HepG2 (cell line): Measurements from ENCODE around the gene ST14. TPM values are rescaled to one million over a fixed set of nuclear protein-coding genes. Genes with fewer than 3 reads are reported as not detected.

ENCODE experiments used
- FOSL1 ChIP-seq: sonication (generic); formaldehyde crosslinking; IDR thresholded peaks from 2 replicates; pipeline ENCODE4 v1.9.0; 2021; ENCODE audit warnings: missing genetic modification reagents, borderline replicate concordance
- GTF2F1 ChIP-seq: fragments of 150-350 bp; IDR thresholded peaks from 2 replicates; pipeline ENCODE4 v1.6.1; 2014; ENCODE audit warnings: low read length
- KAT7 ChIP-seq: IDR thresholded peaks from 2 replicates; pipeline ENCODE4 v1.6.1; 2018; ENCODE audit warnings: borderline replicate concordance, missing compliant biosample characterization
- KDM6A ChIP-seq: IDR thresholded peaks from 2 replicates; pipeline ENCODE4 v1.6.1; 2016; ENCODE audit warnings: low read depth
- MAFK ChIP-seq, 2 experiments: IDR thresholded peaks in 1 of 2; conservative IDR thresholded peaks in 1 of 2; 2 replicates each; pipeline ENCODE4 v1.6.1; 2011; ENCODE audit warnings: improper control_type of control experiment in 2 of 2, low read length in 2 of 2
- MEIS1 ChIP-seq: sonication (generic); formaldehyde crosslinking; IDR thresholded peaks from 2 replicates; pipeline ENCODE4 v1.9.0; 2021; ENCODE audit warnings: mild to moderate bottlenecking, missing genetic modification reagents, moderate library complexity, borderline replicate concordance
- ONECUT2 ChIP-seq: sonication (generic); formaldehyde crosslinking; IDR thresholded peaks from 2 replicates; pipeline ENCODE4 v1.4.0; 2020; ENCODE audit warnings: missing genetic modification reagents
- PITX1 ChIP-seq: sonication (generic); formaldehyde crosslinking; IDR thresholded peaks from 2 replicates; pipeline ENCODE4 v1.5.1; 2020; ENCODE audit warnings: mild to moderate bottlenecking, missing genetic modification reagents
- RARA ChIP-seq: IDR thresholded peaks from 2 replicates; pipeline ENCODE4 v1.6.1; 2016; ENCODE audit warnings: missing genetic modification reagents, missing compliant biosample characterization
- SRF ChIP-seq: IDR thresholded peaks from 2 replicates; pipeline ENCODE4 v1.6.1; 2011; ENCODE audit warnings: mild to moderate bottlenecking, low read depth, low read length, moderate library complexity
- SYNCRIP ChIP-seq: fragments of 200-400 bp; formaldehyde crosslinking; IDR thresholded peaks from 2 replicates; pipeline ENCODE4 v1.6.1; 2018; ENCODE audit warnings: mild to moderate bottlenecking, low read depth, low read length; ENCODE audit not compliant: insufficient read depth
- ZBTB3 ChIP-seq: sonication (generic); formaldehyde crosslinking; IDR thresholded peaks from 2 replicates; pipeline ENCODE4 v1.4.0; 2020; ENCODE audit warnings: low read depth, mild to moderate bottlenecking, moderate library complexity, missing genetic modification reagents, borderline replicate concordance
- ZFYVE20 ChIP-seq: sonication (generic); formaldehyde crosslinking; IDR thresholded peaks from 2 replicates; pipeline ENCODE4 v1.8.0; 2023; ENCODE audit warnings: low read depth, mild to moderate bottlenecking, moderate library complexity, missing genetic modification reagents, borderline replicate concordance
- ZNF629 ChIP-seq: sonication (generic); formaldehyde crosslinking; conservative IDR thresholded peaks from 2 replicates; pipeline ENCODE4 v1.5.0; 2020; ENCODE audit warnings: missing genetic modification reagents
- polyA plus RNA-seq, 8 experiments: library from polyadenylated mRNA; depleted of rRNA in 3 of 8; stranded (reverse) in 7 of 8; unstranded in 1 of 8; fragments of >200 nt; fragmentation: Illumina TruSeq in 4 of 8; extraction: Trizol in 4 of 8; gene quantifications; 2 replicates each; pipeline versions ENCODE4 v1.2.1 to v1.2.3, GENCODE V29; 2011 to 2016; ENCODE audit warnings: low read depth in 4 of 8, missing spikeins in 1 of 8, mixed read lengths in 1 of 8; ENCODE audit not compliant: insufficient read depth in 1 of 8
- total RNA-seq, 5 experiments: library from RNA; depleted of rRNA; stranded (reverse); fragments of >200 nt; fragmentation: Illumina TruSeq; extraction: Trizol; gene quantifications; 2 replicates each; pipeline ENCODE4 v1.2.3, GENCODE V29; 2016; ENCODE audit warnings: low read depth in 1 of 5
- TF ChIP-seq, protein P1 (sequence below): sonication (generic); formaldehyde crosslinking; IDR thresholded peaks from 2 replicates; pipeline ENCODE4 v1.8.1; 2022; ENCODE audit warnings: low read depth, mild to moderate bottlenecking, missing genetic modification reagents
- TF ChIP-seq, protein P2 (sequence below): sonication (generic); formaldehyde crosslinking; IDR thresholded peaks from 2 replicates; pipeline ENCODE4 v1.4.0; 2020; ENCODE audit warnings: mild to moderate bottlenecking, missing genetic modification reagents
- TF ChIP-seq, protein P3 (sequence below): IDR thresholded peaks from 2 replicates; pipeline ENCODE4 v1.6.1; 2016; ENCODE audit warnings: low read depth, missing genetic modification reagents, missing compliant biosample characterization
- TF ChIP-seq, protein P4 (sequence below): IDR thresholded peaks from 2 replicates; pipeline ENCODE4 v1.6.1; 2016
- TF ChIP-seq, protein P5 (sequence below): sonication (generic); formaldehyde crosslinking; IDR thresholded peaks from 2 replicates; pipeline ENCODE4 v1.4.0; 2020; ENCODE audit warnings: mild to moderate bottlenecking, missing genetic modification reagents

Gene ST14
- total and polyA plus RNA-seq, 2 of the 13 experiments (the other 11 are each of a cell fraction or from before 2014, with no cell fraction given): 0.88 to 1.4 TPM

DNA sequence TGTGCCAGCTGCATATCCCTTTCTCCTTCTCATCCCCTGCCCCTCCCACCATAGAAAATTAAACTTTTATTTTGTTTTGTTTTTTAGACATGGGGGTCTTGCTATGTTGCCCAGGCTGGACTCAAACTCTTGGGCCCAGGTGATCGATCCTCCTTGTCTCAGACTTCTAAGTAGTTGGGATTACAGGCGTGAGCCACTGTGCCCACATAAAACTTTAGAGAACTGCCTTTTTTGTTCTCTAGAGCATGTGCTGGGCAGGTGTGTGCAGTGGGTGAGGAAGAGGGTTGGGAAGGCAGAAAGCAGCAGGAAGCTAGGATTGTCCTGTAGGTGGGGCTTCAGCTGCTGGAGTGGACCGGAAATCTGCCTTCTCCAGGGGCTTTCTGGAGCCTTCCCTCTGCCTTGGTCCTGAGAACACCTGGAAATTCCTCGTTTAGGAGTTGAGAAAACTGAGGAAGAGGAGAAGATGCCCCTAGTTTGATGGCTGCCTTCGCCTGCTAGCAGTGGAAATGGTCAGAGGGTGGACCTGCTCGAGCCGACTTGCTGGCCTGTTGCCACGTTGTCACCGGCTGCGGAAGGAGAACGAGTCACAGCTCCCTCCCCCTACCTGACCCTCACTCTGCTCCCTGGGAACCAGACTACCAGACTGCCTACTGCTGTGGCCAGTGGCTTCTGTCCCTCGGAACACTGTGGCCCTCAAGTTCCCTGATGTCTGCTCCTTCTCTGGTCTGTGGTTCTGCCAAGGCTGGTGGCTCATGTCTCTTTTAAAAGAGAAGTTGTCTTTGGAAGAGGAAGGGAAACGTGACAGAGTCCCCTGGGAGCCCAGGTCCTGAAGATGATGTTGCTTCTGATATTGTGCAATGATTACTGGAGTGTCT is 4.0 kb downstream of the ST14 start (continued):
- TF ChIP-seq RARA (CRISPR knock-in tag): peak; percentile 23; the same call in 1 of the 2 replicates
- TF ChIP-seq MEIS1: no peak
- no peak for TF ChIP-seq ZBTB3 (CRISPR knock-in tag)
- no peak for TF ChIP-seq ZNF629 (CRISPR knock-in tag)
- TF ChIP-seq, protein P1, sequence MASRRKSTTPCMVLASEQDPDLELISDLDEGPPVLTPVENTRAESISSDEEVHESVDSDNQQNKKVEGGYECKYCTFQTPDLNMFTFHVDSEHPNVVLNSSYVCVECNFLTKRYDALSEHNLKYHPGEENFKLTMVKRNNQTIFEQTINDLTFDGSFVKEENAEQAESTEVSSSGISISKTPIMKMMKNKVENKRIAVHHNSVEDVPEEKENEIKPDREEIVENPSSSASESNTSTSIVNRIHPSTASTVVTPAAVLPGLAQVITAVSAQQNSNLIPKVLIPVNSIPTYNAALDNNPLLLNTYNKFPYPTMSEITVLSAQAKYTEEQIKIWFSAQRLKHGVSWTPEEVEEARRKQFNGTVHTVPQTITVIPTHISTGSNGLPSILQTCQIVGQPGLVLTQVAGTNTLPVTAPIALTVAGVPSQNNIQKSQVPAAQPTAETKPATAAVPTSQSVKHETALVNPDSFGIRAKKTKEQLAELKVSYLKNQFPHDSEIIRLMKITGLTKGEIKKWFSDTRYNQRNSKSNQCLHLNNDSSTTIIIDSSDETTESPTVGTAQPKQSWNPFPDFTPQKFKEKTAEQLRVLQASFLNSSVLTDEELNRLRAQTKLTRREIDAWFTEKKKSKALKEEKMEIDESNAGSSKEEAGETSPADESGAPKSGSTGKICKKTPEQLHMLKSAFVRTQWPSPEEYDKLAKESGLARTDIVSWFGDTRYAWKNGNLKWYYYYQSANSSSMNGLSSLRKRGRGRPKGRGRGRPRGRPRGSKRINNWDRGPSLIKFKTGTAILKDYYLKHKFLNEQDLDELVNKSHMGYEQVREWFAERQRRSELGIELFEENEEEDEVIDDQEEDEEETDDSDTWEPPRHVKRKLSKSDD (CRISPR knock-in tag): no peak
- TF ChIP-seq, protein P2, sequence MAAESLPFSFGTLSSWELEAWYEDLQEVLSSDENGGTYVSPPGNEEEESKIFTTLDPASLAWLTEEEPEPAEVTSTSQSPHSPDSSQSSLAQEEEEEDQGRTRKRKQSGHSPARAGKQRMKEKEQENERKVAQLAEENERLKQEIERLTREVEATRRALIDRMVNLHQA: no peak
- TF ChIP-seq, protein P3, sequence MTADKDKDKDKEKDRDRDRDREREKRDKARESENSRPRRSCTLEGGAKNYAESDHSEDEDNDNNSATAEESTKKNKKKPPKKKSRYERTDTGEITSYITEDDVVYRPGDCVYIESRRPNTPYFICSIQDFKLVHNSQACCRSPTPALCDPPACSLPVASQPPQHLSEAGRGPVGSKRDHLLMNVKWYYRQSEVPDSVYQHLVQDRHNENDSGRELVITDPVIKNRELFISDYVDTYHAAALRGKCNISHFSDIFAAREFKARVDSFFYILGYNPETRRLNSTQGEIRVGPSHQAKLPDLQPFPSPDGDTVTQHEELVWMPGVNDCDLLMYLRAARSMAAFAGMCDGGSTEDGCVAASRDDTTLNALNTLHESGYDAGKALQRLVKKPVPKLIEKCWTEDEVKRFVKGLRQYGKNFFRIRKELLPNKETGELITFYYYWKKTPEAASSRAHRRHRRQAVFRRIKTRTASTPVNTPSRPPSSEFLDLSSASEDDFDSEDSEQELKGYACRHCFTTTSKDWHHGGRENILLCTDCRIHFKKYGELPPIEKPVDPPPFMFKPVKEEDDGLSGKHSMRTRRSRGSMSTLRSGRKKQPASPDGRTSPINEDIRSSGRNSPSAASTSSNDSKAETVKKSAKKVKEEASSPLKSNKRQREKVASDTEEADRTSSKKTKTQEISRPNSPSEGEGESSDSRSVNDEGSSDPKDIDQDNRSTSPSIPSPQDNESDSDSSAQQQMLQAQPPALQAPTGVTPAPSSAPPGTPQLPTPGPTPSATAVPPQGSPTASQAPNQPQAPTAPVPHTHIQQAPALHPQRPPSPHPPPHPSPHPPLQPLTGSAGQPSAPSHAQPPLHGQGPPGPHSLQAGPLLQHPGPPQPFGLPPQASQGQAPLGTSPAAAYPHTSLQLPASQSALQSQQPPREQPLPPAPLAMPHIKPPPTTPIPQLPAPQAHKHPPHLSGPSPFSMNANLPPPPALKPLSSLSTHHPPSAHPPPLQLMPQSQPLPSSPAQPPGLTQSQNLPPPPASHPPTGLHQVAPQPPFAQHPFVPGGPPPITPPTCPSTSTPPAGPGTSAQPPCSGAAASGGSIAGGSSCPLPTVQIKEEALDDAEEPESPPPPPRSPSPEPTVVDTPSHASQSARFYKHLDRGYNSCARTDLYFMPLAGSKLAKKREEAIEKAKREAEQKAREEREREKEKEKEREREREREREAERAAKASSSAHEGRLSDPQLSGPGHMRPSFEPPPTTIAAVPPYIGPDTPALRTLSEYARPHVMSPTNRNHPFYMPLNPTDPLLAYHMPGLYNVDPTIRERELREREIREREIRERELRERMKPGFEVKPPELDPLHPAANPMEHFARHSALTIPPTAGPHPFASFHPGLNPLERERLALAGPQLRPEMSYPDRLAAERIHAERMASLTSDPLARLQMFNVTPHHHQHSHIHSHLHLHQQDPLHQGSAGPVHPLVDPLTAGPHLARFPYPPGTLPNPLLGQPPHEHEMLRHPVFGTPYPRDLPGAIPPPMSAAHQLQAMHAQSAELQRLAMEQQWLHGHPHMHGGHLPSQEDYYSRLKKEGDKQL (CRISPR knock-in tag): no peak
- TF ChIP-seq ONECUT2: no peak
- no peak for TF ChIP-seq SRF
- TF ChIP-seq SYNCRIP: no peak
- TF ChIP-seq KAT7 (CRISPR knock-in tag): 0 out of 2 replicates have a peak, but pooled peaks have one; percentile 39
- TF ChIP-seq FOSL1 (CRISPR knock-in tag): peak; percentile 9; the same call in 1 of the 2 replicates
- no peak for TF ChIP-seq KDM6A (CRISPR knock-in tag)
- TF ChIP-seq GTF2F1: no peak
- TF ChIP-seq, protein P4, sequence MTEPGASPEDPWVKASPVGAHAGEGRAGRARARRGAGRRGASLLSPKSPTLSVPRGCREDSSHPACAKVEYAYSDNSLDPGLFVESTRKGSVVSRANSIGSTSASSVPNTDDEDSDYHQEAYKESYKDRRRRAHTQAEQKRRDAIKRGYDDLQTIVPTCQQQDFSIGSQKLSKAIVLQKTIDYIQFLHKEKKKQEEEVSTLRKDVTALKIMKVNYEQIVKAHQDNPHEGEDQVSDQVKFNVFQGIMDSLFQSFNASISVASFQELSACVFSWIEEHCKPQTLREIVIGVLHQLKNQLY (CRISPR knock-in tag): no peak
- TF ChIP-seq PITX1 (CRISPR knock-in tag): 0 out of 2 replicates have a peak, but pooled peaks have one; percentile 13
- TF ChIP-seq MAFK (conservative IDR thresholded peaks at IDR 0.05 in 1 of 2, IDR thresholded peaks at IDR 0.05 in 1 of 2; ENCODE audit: low read length in 2 of 2): no peak
- TF ChIP-seq, protein P5, sequence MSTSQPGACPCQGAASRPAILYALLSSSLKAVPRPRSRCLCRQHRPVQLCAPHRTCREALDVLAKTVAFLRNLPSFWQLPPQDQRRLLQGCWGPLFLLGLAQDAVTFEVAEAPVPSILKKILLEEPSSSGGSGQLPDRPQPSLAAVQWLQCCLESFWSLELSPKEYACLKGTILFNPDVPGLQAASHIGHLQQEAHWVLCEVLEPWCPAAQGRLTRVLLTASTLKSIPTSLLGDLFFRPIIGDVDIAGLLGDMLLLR (CRISPR knock-in tag): no peak
- TF ChIP-seq ZFYVE20: no peak
